SK-N-SH (cell line): Measurements from ENCODE around the gene TXNDC5. TPM values are rescaled to one million over a fixed set of nuclear protein-coding genes. Genes with fewer than 3 reads are reported as not detected.

ENCODE experiments used
- CTCF ChIA-PET: fragments of 300-600, 350-600 bp; formaldehyde crosslinking; extraction: SDS; loops from one replicate; lab custom pipeline; 2021; lab: Yijun Ruan, JAX
- POLR2A ChIA-PET: fragments of 350-600 bp; sonication (Branson Sonifier 250); formaldehyde crosslinking; extraction: SDS; loops from one replicate; lab custom pipeline; 2020; ENCODE audit warnings: antibody characterized with exemption, inconsistent platforms; lab: Yijun Ruan, JAX
- DNase-seq: peaks from one replicate; pipeline ENCODE4 v3.0.0; 2012
- H2AFZ ChIP-seq: fragments of 200-600 bp; sonication (generic); 2 replicates; pipeline ENCODE4 v1.8.1; 2016; ENCODE audit warnings: antibody characterized with exemption, mild to moderate bottlenecking, low read depth
- H3F3A ChIP-seq: fragments of 200-600 bp; sonication (generic); replicated peaks from 2 replicates; pipeline ENCODE3; 2016; ENCODE audit warnings: antibody characterized with exemption, mild to moderate bottlenecking; ENCODE audit not compliant: insufficient read depth
- H3K27ac ChIP-seq, 2 experiments: fragments of 200-500 bp in 1 of 2; fragments of 200-600 bp in 1 of 2; sonication (Bioruptor generic) in 1 of 2; sonication (generic), shearing (Covaris generic) in 1 of 2; 2 replicates each; pipeline versions ENCODE4 v1.5.1 to v1.6.1; 2014 to 2016; ENCODE audit warnings: low read depth in 2 of 2, inconsistent platforms in 1 of 2, low read length in 1 of 2, mild to moderate bottlenecking in 1 of 2, mixed read lengths in 1 of 2
- H3K27me3 ChIP-seq: fragments of 200-600 bp; sonication (generic), shearing (Covaris generic); 2 replicates; pipeline ENCODE4 v1.6.1; 2016; ENCODE audit warnings: mixed run types; ENCODE audit not compliant: insufficient read depth
- H3K36me3 ChIP-seq, 2 experiments: fragments of 200-500 bp in 1 of 2; fragments of 200-600 bp in 1 of 2; sonication (Bioruptor generic) in 1 of 2; sonication (generic) in 1 of 2; replicated peaks in 1 of 2; 2 replicates each; pipeline versions ENCODE3 to v1.5.1; 2014 to 2016; ENCODE audit warnings: low read length in 1 of 2, mild to moderate bottlenecking in 1 of 2; ENCODE audit not compliant: insufficient read depth in 2 of 2, control insufficient read depth in 1 of 2
- H3K4me1 ChIP-seq, 2 experiments: fragments of 200-500 bp in 1 of 2; fragments of 200-600 bp in 1 of 2; sonication (Bioruptor generic) in 1 of 2; sonication (generic), shearing (Covaris generic) in 1 of 2; 2 replicates each; pipeline versions ENCODE4 v1.5.1 to v1.6.1; 2014 to 2016; ENCODE audit warnings: low read depth in 1 of 2, low read length in 1 of 2, mixed run types in 1 of 2; ENCODE audit not compliant: insufficient read depth in 2 of 2, control insufficient read depth in 1 of 2
- H3K4me2 ChIP-seq: fragments of 200-600 bp; sonication (generic), shearing (Covaris generic); 2 replicates; pipeline ENCODE4 v1.6.1; 2017; ENCODE audit warnings: mixed run types
- H3K4me3 ChIP-seq, 2 experiments: fragments of 200-500 bp in 1 of 2; fragments of 200-600 bp in 1 of 2; sonication (Bioruptor generic) in 1 of 2; sonication (generic), shearing (Covaris generic) in 1 of 2; 2 replicates each; pipeline versions ENCODE4 v1.5.1 to v1.8.1; 2014 to 2016; ENCODE audit warnings: low read depth in 2 of 2, inconsistent platforms in 1 of 2, low read length in 1 of 2, mild to moderate bottlenecking in 1 of 2, mixed read lengths in 1 of 2, moderate library complexity in 1 of 2
- H3K79me2 ChIP-seq: fragments of 200-600 bp; sonication (generic); 2 replicates; pipeline ENCODE4 v1.8.1; 2017; ENCODE audit warnings: mild to moderate bottlenecking; ENCODE audit not compliant: insufficient read depth
- H3K9ac ChIP-seq: fragments of 200-600 bp; sonication (generic); 2 replicates; pipeline ENCODE4 v1.6.1; 2017; ENCODE audit warnings: mixed run types
- H3K9me2 ChIP-seq: fragments of 200-600 bp; sonication (generic); 2 replicates; pipeline ENCODE4 v1.6.1; 2017; ENCODE audit warnings: mixed run types
- H3K9me3 ChIP-seq: fragments of 200-600 bp; sonication (generic); 2 replicates; pipeline ENCODE4 v1.6.1; 2017; ENCODE audit warnings: mixed run types, mild to moderate bottlenecking, moderate library complexity
- H4K20me1 ChIP-seq: fragments of 200-600 bp; sonication (generic); 2 replicates; pipeline ENCODE4 v1.6.1; 2017; ENCODE audit warnings: mild to moderate bottlenecking, mixed run types; ENCODE audit not compliant: insufficient read depth
- ELF1 ChIP-seq: IDR thresholded peaks from 2 replicates; pipeline ENCODE4 v1.4.0; 2012
- JUND ChIP-seq: IDR thresholded peaks from 2 replicates; pipeline ENCODE4 v1.4.0; 2012
- MEF2A ChIP-seq: IDR thresholded peaks from 2 replicates; pipeline ENCODE4 v1.4.0; 2012; ENCODE audit warnings: low read depth, borderline replicate concordance
- MXI1 ChIP-seq: IDR thresholded peaks from 2 replicates; pipeline ENCODE4 v1.6.1; 2012; ENCODE audit warnings: mild to moderate bottlenecking, low read depth, low read length, improper control_type of control experiment
- POLR2AphosphoS5 ChIP-seq: IDR thresholded peaks from 2 replicates; pipeline ENCODE4 v1.6.1; 2012; ENCODE audit warnings: low read depth, low read length
- ZBTB33 ChIP-seq: IDR thresholded peaks from 2 replicates; pipeline ENCODE4 v1.4.0; 2012; ENCODE audit warnings: low read depth, borderline replicate concordance
- WGBS: methylation state at CpG from one replicate; pipeline ENCODE4 v1.1.6; 2017; ENCODE audit warnings: low lambda C conversion rate; 5-methylcytosine and 5-hydroxymethylcytosine counted together
- polyA plus RNA-seq, 3 experiments: library from polyadenylated mRNA; depleted of rRNA; stranded (reverse); fragments of >200 nt; gene quantifications; 2 replicates each; pipeline ENCODE4 v1.2.3, GENCODE V29; 2012
- TF ChIP-seq, protein P1 (sequence below): IDR thresholded peaks from 2 replicates; pipeline ENCODE4 v1.6.1; 2012; ENCODE audit warnings: mild to moderate bottlenecking, low read depth, low read length, moderate library complexity
- TF ChIP-seq, protein P2 (sequence below): IDR thresholded peaks from 2 replicates; pipeline ENCODE4 v1.4.0; 2012; ENCODE audit warnings: low read depth

Gene TXNDC5
- polyA plus RNA-seq, 1 of the 3 experiments (the other 2 are of a cell fraction) = 187 TPM

- Histone ChIP-seq H3K9me2 (no peaks in the 10 kb centered on the region), H4K20me1 (no peaks in the 10 kb centered on the region), H2AFZ (no peak overlapping the region), H3K9ac (no peak overlapping the region), H3F3A (peaks cover 3% of the 10 kb centered on the region), H3K4me1 (no peaks in the 10 kb centered on the region), H3K9me3 (no peaks in the 10 kb centered on the region), H3K4me2 (no peak overlapping the region), H3K4me3 (no peak overlapping the region), H3K27ac (no peak overlapping the region), H3K27me3 (no peaks in the 10 kb centered on the region), H3K79me2 (no peaks in the 10 kb centered on the region), H3K36me3 (peaks cover 28 to 49% of the 10 kb centered on the region in 2 experiments)
- WGBS = 96% methylated on average over 13 of the region's 13 CpGs
- CTCF ChIA-PET = interaction anchor here (0.7 kb wide), 1 partner anchor 15 kb away, joined by 3 read pairs; no protein-coding TSS in a partner anchor
- no peak for TF ChIP-seq MEF2A
- DNase-seq = no peak
- POLR2A ChIA-PET = no interaction called here
Measured at GRCh38 chr6:7879980-7880717, 30.4 kb downstream of the TXNDC5 start.

GRCh38 chr6:7879579-7879978 lies 31.0 kb downstream of the TXNDC5 start:
- no peaks in the 10 kb centered on the region for H3K79me2 ChIP-seq
- ChIA-PET POLR2A (no interaction called here), CTCF (no interaction called here)
- no peak for DNase-seq
- no peak overlapping the region for H3K9ac ChIP-seq
- no peak overlapping the region for H3K4me2 ChIP-seq
- no peak overlapping the region for H3K27ac ChIP-seq
- H3K36me3 ChIP-seq = peaks cover 22 to 43% of the 10 kb centered on the region in 2 experiments
- H3K4me3 ChIP-seq = no peak overlapping the region
- no peak overlapping the region for H2AFZ ChIP-seq
- no peaks in the 10 kb centered on the region for H3K4me1 ChIP-seq
- no peaks in the 10 kb centered on the region for H3K27me3 ChIP-seq
- H3K9me3 ChIP-seq = no peaks in the 10 kb centered on the region
- H3F3A ChIP-seq = peaks cover 3% of the 10 kb centered on the region
- 82% methylated on average over 4 of the region's 6 CpGs for WGBS
- no peaks in the 10 kb centered on the region for H4K20me1 ChIP-seq
- no peaks in the 10 kb centered on the region for H3K9me2 ChIP-seq
- TF ChIP-seq ZBTB33 = no peak
- no peak for TF ChIP-seq MEF2A
- TF ChIP-seq, protein P1, sequence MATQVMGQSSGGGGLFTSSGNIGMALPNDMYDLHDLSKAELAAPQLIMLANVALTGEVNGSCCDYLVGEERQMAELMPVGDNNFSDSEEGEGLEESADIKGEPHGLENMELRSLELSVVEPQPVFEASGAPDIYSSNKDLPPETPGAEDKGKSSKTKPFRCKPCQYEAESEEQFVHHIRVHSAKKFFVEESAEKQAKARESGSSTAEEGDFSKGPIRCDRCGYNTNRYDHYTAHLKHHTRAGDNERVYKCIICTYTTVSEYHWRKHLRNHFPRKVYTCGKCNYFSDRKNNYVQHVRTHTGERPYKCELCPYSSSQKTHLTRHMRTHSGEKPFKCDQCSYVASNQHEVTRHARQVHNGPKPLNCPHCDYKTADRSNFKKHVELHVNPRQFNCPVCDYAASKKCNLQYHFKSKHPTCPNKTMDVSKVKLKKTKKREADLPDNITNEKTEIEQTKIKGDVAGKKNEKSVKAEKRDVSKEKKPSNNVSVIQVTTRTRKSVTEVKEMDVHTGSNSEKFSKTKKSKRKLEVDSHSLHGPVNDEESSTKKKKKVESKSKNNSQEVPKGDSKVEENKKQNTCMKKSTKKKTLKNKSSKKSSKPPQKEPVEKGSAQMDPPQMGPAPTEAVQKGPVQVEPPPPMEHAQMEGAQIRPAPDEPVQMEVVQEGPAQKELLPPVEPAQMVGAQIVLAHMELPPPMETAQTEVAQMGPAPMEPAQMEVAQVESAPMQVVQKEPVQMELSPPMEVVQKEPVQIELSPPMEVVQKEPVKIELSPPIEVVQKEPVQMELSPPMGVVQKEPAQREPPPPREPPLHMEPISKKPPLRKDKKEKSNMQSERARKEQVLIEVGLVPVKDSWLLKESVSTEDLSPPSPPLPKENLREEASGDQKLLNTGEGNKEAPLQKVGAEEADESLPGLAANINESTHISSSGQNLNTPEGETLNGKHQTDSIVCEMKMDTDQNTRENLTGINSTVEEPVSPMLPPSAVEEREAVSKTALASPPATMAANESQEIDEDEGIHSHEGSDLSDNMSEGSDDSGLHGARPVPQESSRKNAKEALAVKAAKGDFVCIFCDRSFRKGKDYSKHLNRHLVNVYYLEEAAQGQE = no peak
- no peak for TF ChIP-seq ELF1
- TF ChIP-seq JUND = no peak
- TF ChIP-seq MXI1 = no peak
- TF ChIP-seq, protein P2, sequence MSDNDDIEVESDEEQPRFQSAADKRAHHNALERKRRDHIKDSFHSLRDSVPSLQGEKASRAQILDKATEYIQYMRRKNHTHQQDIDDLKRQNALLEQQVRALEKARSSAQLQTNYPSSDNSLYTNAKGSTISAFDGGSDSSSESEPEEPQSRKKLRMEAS = no peak
- no peak for TF ChIP-seq POLR2AphosphoS5
